NCI-H446 (cell line): ENCODE data around the gene PLD2.
A peak's percentile ranks its signal among the peaks of the same experiment; 100 is the strongest.

Experiments used
- DNase-seq, 2 experiments: peaks; one replicate each; lab custom pipeline; 2025; lab: John Stamatoyannopoulos, UW

The PLD2 gene

GRCh38 chr17:4806777-4807604 is at the start of gene PLD2:
PLD2 (plus strand) TSS chr17:4807152; CDS start chr17:4807773, 621 bp downstream.
- peak; percentile 46 to 88 for DNase-seq

- no peak for DNase-seq
These were observed 47.1 kb upstream of the PLD2 start for GRCh38 chr17:4759776-4760236.

GRCh38 chr17:4764595-4764994 is 42.4 kb upstream of the PLD2 start:
- no peak for DNase-seq

GRCh38 chr17:4766201-4766600 is 40.8 kb upstream of the PLD2 start:
- DNase-seq, result no peak

GRCh38 chr17:4766723-4767122 is 40.2 kb upstream of the PLD2 start:
- DNase-seq, result no peak

- DNase-seq, result no peak
These were observed 38.7 kb upstream of the PLD2 start for GRCh38 chr17:4768298-4768697.

GRCh38 chr17:4769628-4770027 is 37.3 kb upstream of the PLD2 start:
- DNase-seq, result no peak

GRCh38 chr17:4771519-4772234 is 35.3 kb upstream of the PLD2 start, which contains the start of gene TM4SF5:
TM4SF5 (plus strand) TSS chr17:4771886; CDS start chr17:4771923, 37 bp downstream.
- peak; percentile 62 to 86 for DNase-seq

GRCh38 chr17:4772235-4772613 is 34.7 kb upstream of the PLD2 start:
- peak; percentile 62 to 78 for DNase-seq

- DNase-seq, result no peak
These were observed 28.8 kb upstream of the PLD2 start for GRCh38 chr17:4777969-4778760.

GRCh38 chr17:4780325-4780955 is 26.5 kb upstream of the PLD2 start:
- DNase-seq, result no peak

GRCh38 chr17:4782652-4783051 is 24.3 kb upstream of the PLD2 start:
- no peak for DNase-seq

- DNase-seq, result no peak
These were observed 21.4 kb upstream of the PLD2 start for GRCh38 chr17:4785311-4786105.

GRCh38 chr17:4786106-4786511 is 20.8 kb upstream of the PLD2 start, which contains the start of gene VMO1:
VMO1 (minus strand) TSS chr17:4786364; CDS start chr17:4786352, 12 bp downstream.
- no peak for DNase-seq

- DNase-seq, result no peak
These were observed 20.4 kb upstream of the PLD2 start for GRCh38 chr17:4786516-4786915.

- DNase-seq, result no peak
These were observed 18.7 kb upstream of the PLD2 start for GRCh38 chr17:4788159-4788806.

- no peak for DNase-seq
These were observed 17.9 kb upstream of the PLD2 start, which contains the start of gene GLTPD2 for GRCh38 chr17:4788807-4789700. GLTPD2 (plus strand) TSS chr17:4788964; CDS start chr17:4789012, 48 bp downstream.

- no peak for DNase-seq
These were observed 17.3 kb upstream of the PLD2 start for GRCh38 chr17:4789701-4789950.

GRCh38 chr17:4789951-4790704 is 16.8 kb upstream of the PLD2 start:
- peak in 1 of 2 experiments; percentile 82 for DNase-seq
